Smooth muscle cell of the pulmonary artery (primary cell): ENCODE results near the gene AICDA. TPM values are rescaled to one million over a fixed set of nuclear protein-coding genes. Genes with fewer than 3 reads are reported as not detected.

ENCODE experiments used
- total RNA-seq: library from RNA; depleted of rRNA; stranded (reverse); fragments of >200 nt; gene quantifications from 2 replicates; pipeline ENCODE4 v1.2.3, GENCODE V29; 2014

AICDA gene
- not detected in 2 replicates for total RNA-seq

GRCh38 chr12:8612629-8613028 is at the start of gene AICDA:
Gene AICDA (minus strand): TSS chr12:8612859. CDS start chr12:8612767, 92 bp downstream.

Other genes with a start within 250 kb of the AICDA start
- gene CLEC6A, start 156.9 kb downstream of the AICDA start, total RNA-seq, result not detected in 2 replicates
- not detected in 2 replicates for gene CLEC4D, start 99.4 kb downstream of the AICDA start, total RNA-seq
- not detected in 2 replicates for gene CLEC4E, start 72.0 kb downstream of the AICDA start, total RNA-seq
- gene MFAP5, start 50.0 kb upstream of the AICDA start, total RNA-seq, result 37.3 and 80.5 TPM in 2 replicates
- 17.1 and 29.8 TPM in 2 replicates for gene RIMKLB, start 85.1 kb upstream of the AICDA start, total RNA-seq
- 0.07 TPM in 1 of 2 replicates, not detected in the other for gene A2ML1, start 209.8 kb upstream of the AICDA start, total RNA-seq